ENCODE data around the gene NUDT6.

DNA sequence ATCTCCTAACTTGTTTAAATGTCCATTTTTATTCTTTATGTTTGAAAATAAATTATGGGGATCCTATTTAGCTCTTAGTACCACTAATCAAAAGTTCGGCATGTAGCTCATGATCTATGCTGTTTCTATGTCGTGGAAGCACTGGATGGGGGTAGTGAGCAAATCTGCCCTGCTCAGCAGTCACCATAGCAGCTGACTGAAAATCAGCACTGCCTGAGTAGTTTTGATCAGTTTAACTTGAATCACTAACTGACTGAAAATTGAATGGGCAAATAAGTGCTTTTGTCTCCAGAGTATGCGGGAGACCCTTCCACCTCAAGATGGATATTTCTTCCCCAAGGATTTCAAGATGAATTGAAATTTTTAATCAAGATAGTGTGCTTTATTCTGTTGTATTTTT, 27.6 kb downstream of the NUDT6 start:
- TF ChIP-seq ISL1 (CRISPR knock-in tag; IDR thresholded peaks at IDR 0.05): no peak
- TF ChIP-seq, protein P1, sequence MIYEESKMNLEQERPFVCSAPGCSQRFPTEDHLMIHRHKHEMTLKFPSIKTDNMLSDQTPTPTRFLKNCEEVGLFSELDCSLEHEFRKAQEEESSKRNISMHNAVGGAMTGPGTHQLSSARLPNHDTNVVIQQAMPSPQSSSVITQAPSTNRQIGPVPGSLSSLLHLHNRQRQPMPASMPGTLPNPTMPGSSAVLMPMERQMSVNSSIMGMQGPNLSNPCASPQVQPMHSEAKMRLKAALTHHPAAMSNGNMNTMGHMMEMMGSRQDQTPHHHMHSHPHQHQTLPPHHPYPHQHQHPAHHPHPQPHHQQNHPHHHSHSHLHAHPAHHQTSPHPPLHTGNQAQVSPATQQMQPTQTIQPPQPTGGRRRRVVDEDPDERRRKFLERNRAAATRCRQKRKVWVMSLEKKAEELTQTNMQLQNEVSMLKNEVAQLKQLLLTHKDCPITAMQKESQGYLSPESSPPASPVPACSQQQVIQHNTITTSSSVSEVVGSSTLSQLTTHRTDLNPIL (CRISPR knock-in tag; IDR thresholded peaks at IDR 0.05; ENCODE audit: low read depth): no peak
- TF ChIP-seq, protein P2, sequence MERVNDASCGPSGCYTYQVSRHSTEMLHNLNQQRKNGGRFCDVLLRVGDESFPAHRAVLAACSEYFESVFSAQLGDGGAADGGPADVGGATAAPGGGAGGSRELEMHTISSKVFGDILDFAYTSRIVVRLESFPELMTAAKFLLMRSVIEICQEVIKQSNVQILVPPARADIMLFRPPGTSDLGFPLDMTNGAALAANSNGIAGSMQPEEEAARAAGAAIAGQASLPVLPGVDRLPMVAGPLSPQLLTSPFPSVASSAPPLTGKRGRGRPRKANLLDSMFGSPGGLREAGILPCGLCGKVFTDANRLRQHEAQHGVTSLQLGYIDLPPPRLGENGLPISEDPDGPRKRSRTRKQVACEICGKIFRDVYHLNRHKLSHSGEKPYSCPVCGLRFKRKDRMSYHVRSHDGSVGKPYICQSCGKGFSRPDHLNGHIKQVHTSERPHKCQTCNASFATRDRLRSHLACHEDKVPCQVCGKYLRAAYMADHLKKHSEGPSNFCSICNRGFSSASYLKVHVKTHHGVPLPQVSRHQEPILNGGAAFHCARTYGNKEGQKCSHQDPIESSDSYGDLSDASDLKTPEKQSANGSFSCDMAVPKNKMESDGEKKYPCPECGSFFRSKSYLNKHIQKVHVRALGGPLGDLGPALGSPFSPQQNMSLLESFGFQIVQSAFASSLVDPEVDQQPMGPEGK (CRISPR knock-in tag; IDR thresholded peaks at IDR 0.05; ENCODE audit: borderline replicate concordance): no peak
- TF ChIP-seq ZC3H10 (CRISPR knock-in tag; IDR thresholded peaks at IDR 0.05): no peak
- no peak for TF ChIP-seq ZNF8 (CRISPR knock-in tag; IDR thresholded peaks at IDR 0.05)

Data from SK-N-SH treated with all-trans-retinoic acid at 6 μM for 48 hours (cell line).